ENCODE data around the gene RFX1. TPM values are rescaled to one million over a fixed set of nuclear protein-coding genes. Genes with fewer than 3 reads are reported as not detected.

RFX1 gene
- total and polyA plus RNA-seq, 4 donors = 1.8 to 5.6 (median 3.5) TPM

- TF ChIP-seq YY1 (IDR thresholded peaks at IDR 0.05) = no peak
- TF ChIP-seq ATF3 (IDR thresholded peaks at IDR 0.05) = no peak
- TF ChIP-seq FOXA2 (IDR thresholded peaks at IDR 0.05) = no peak
- TF ChIP-seq SP1 (IDR thresholded peaks at IDR 0.05) = no peak
Measured at GRCh38 chr19:13932911-13933393, 73.2 kb downstream of the RFX1 start (continued).

GRCh38 chr19:13932149-13932637 lies 73.9 kb downstream of the RFX1 start:
- Histone ChIP-seq H3K27me3 (ENCODE audit: control insufficient read depth in 4 of 4, insufficient read depth in 4 of 4, low read length in 3 of 4) (peaks cover 0 to 4% (median under 1%) of the 10 kb centered on the region in 4 donors), H3K27ac (ENCODE audit: low read depth in 1 of 2, low read length in 2 of 2) (no peak overlapping the region), H3K9me3 (ENCODE audit: control insufficient read depth in 4 of 4, low read length in 3 of 4) (no peaks in the 10 kb centered on the region), H3K9ac (ENCODE audit: low read depth in 1 of 2, low read length in 2 of 2) (no peak overlapping the region), H3K4me3 (ENCODE audit: low read depth in 1 of 3, low read length in 3 of 3) (no peak overlapping the region), H3K36me3 (ENCODE audit: control insufficient read depth in 4 of 4, insufficient read depth in 3 of 4, low read depth in 1 of 4, low read length in 3 of 4) (peaks cover 5 to 10% (median 9%) of the 10 kb centered on the region in 4 donors), H3K4me1 (ENCODE audit: control insufficient read depth in 4 of 4, insufficient read depth in 4 of 4, low read length in 3 of 4) (no peaks in the 10 kb centered on the region)
- no peak for DNase-seq (ENCODE audit: low spot score)
- TF ChIP-seq MAX (IDR thresholded peaks at IDR 0.05) (no peak), EGR1 (IDR thresholded peaks at IDR 0.05; ENCODE audit: low read depth in 2 of 2) (no peak), HNF4A (conservative IDR thresholded peaks at IDR 0.05) (no peak), NR2F2 (IDR thresholded peaks at IDR 0.05) (no peak), GABPA (IDR thresholded peaks at IDR 0.05 in 1 of 2, conservative IDR thresholded peaks at IDR 0.05 in 1 of 2) (no peak), ATF3 (IDR thresholded peaks at IDR 0.05) (no peak), YY1 (IDR thresholded peaks at IDR 0.05) (no peak), RXRA (IDR thresholded peaks at IDR 0.05) (no peak), FOXA1 (IDR thresholded peaks at IDR 0.05) (no peak), TAF1 (conservative IDR thresholded peaks at IDR 0.05) (no peak), SP1 (IDR thresholded peaks at IDR 0.05) (no peak), JUND (IDR thresholded peaks at IDR 0.05) (no peak), FOXA2 (IDR thresholded peaks at IDR 0.05) (no peak), REST (IDR thresholded peaks at IDR 0.05) (no peak), HNF4G (IDR thresholded peaks at IDR 0.05) (no peak), ZBTB33 (IDR thresholded peaks at IDR 0.05) (no peak)
- TF ChIP-seq, protein P1, sequence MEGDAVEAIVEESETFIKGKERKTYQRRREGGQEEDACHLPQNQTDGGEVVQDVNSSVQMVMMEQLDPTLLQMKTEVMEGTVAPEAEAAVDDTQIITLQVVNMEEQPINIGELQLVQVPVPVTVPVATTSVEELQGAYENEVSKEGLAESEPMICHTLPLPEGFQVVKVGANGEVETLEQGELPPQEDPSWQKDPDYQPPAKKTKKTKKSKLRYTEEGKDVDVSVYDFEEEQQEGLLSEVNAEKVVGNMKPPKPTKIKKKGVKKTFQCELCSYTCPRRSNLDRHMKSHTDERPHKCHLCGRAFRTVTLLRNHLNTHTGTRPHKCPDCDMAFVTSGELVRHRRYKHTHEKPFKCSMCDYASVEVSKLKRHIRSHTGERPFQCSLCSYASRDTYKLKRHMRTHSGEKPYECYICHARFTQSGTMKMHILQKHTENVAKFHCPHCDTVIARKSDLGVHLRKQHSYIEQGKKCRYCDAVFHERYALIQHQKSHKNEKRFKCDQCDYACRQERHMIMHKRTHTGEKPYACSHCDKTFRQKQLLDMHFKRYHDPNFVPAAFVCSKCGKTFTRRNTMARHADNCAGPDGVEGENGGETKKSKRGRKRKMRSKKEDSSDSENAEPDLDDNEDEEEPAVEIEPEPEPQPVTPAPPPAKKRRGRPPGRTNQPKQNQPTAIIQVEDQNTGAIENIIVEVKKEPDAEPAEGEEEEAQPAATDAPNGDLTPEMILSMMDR (IDR thresholded peaks at IDR 0.05; ENCODE audit: low read depth, low read length, missing input control) = no peak
- 94% methylated on average over 6 of the region's 6 CpGs for WGBS

Measured in liver (tissue), 9 donors.